Loucy (cell line): ENCODE data around the gene TOP1.

Experiments used
- EZH2phosphoT487 ChIP-seq: fragments of 200-600 bp; IDR thresholded peaks from 2 replicates; pipeline ENCODE4 v1.6.1; 2018; ENCODE audit warnings: antibody characterized with exemption, mild to moderate bottlenecking, moderate library complexity, borderline replicate concordance
- TF ChIP-seq, protein P1 (sequence below): fragments of 200-600 bp; sonication (generic); conservative IDR thresholded peaks from 2 replicates; pipeline ENCODE4 v1.5.1; 2014; ENCODE audit warnings: mild to moderate bottlenecking, antibody characterized with exemption, low read length

- TF ChIP-seq EZH2phosphoT487: no peak
- TF ChIP-seq, protein P1, sequence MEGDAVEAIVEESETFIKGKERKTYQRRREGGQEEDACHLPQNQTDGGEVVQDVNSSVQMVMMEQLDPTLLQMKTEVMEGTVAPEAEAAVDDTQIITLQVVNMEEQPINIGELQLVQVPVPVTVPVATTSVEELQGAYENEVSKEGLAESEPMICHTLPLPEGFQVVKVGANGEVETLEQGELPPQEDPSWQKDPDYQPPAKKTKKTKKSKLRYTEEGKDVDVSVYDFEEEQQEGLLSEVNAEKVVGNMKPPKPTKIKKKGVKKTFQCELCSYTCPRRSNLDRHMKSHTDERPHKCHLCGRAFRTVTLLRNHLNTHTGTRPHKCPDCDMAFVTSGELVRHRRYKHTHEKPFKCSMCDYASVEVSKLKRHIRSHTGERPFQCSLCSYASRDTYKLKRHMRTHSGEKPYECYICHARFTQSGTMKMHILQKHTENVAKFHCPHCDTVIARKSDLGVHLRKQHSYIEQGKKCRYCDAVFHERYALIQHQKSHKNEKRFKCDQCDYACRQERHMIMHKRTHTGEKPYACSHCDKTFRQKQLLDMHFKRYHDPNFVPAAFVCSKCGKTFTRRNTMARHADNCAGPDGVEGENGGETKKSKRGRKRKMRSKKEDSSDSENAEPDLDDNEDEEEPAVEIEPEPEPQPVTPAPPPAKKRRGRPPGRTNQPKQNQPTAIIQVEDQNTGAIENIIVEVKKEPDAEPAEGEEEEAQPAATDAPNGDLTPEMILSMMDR: no peak
Observed at GRCh38 chr20:41052742-41053419, 24.3 kb downstream of the TOP1 start.
